ENCODE data around the gene APC2. TPM values are rescaled to one million over a fixed set of nuclear protein-coding genes. Genes with fewer than 3 reads are reported as not detected.

The APC2 gene
- total RNA-seq, 2 experiments from 2014 or later = 0.02 to 0.10 TPM

DNA sequence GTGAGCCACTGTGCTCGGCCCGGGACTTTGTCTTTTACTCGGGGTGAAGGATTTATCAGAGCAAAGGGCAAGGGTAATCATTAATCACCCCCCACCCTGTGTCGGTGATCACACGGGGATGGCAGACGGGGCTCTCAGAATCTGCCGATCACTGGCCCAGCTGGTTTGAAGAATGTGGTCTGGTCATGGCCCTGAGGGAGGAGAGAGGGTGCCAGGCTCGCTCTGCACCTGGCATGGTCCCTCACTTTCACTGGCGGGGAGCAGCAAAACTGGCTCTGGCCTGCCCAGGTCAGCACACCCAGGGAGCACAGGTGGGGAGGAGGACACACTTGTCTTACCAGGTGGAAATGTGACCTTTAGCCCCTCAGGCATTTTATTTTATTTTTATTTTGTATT lies 51.3 kb downstream of the APC2 start:
- POLR2A ChIA-PET = no interaction called here

DNA sequence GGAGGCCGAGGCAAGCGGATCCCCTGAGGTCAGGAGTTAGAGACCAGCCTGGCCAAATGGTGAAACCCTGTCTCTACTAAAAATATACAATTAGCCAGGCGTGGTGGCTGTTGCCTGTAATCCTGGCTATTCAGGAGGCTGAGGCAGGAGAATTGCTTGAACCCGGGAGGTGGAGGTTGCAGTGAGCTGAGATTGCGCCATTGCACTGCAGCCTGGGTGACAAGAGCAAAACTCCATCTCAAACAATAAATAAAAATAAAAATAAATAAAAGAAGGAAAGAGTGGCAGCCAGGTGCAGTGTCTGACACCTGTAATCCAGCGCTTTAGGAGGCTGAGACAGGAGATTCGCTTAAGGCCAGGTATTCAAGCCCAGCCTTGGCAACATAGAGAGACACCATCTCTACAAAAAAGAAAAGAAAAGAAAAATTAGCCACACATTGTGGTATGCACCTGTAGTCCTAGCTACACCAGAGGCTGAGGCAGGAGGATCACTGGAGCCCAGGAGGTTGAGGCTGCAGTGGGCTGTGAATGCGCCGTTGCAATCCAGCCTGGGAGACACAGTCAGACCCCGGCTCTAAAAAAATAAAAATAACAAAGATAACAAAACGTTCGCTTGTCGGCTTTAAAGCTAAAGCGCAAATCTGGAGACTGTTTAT lies 52.6 kb downstream of the APC2 start:
- POLR2A ChIA-PET = no interaction called here

More for the DNA sequence above, 51.3 kb downstream of the APC2 start:
- H3K27ac Mint-ChIP-seq = no peak overlapping the region
- no peaks in the 10 kb centered on the region for H3K9me3 Mint-ChIP-seq
- peaks cover 13% of the 10 kb centered on the region for H3K27me3 Mint-ChIP-seq
- no peaks in the 10 kb centered on the region for H3K36me3 Mint-ChIP-seq (ENCODE audit: low read depth)
- H3K4me3 Mint-ChIP-seq = no peak overlapping the region
- peaks cover 2% of the 10 kb centered on the region for H3K4me1 Mint-ChIP-seq
- CTCF ChIA-PET = interaction anchor here (2.5 kb wide), 1 partner anchor 10 kb away, joined by 8 read pairs; the partner anchor contains the start of genes PCSK4 and REEP6
- no peak for DNase-seq

DNA sequence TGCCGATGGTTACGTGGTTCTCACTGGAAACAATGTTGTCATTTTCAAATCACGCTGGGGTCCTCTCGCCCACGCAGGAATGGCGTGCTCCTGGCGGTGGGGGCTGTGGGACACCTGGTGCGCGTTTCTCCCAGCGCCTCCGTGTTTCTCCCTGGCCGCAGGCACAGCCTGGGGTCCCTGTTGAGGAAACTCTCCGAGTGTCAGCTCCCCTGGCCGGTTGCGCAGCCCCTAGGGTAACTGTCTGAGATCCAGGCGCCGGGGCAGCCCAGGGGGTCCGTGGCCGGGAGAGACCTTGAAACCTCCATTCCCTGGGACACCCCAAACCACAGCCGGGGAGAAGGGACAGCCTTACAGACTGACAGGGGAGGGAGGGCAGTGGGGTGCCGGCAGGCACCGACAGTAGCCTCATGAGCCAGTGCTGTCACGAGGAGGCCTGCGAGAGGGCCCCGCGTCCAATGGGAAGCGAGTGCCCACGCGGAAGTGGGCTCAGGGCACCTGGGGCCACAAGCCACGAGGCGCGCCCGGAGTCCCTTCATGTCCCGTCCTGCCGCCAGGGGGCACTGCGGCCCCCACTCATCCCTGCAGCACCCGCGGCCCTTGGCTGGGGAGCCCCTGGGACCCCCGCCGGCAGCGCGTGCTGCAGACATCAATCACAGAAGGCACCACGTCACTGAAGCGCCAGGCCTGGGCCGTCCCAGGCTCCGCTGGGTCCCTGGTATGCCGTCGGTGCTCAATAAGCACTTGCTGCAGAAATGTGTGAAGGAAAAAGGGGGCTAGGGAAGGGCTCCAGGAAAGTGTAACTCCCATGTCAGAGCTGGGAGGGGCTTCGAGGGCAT lies 53.4 kb downstream of the APC2 start:
- no peaks in the 10 kb centered on the region for H3K36me3 Mint-ChIP-seq (ENCODE audit: low read depth)
- H3K4me3 Mint-ChIP-seq = no peak overlapping the region
- peak; percentile 63 for DNase-seq
- H3K9me3 Mint-ChIP-seq = no peaks in the 10 kb centered on the region
- POLR2A ChIA-PET = no interaction called here
- no peak overlapping the region for H3K27ac Mint-ChIP-seq
- CTCF ChIA-PET = interaction anchor here (0.9 to 2.5 kb wide), 3 partner anchors 8 to 323 kb away, joined by 3 to 8 read pairs (median 3); partner anchors contain the start of genes PCSK4 and REEP6
- H3K4me1 Mint-ChIP-seq = peaks cover 9% of the 10 kb centered on the region
- H3K27me3 Mint-ChIP-seq = peaks cover 15% of the 10 kb centered on the region

More for the DNA sequence above, 52.6 kb downstream of the APC2 start:
- Mint-ChIP-seq H3K4me1 (peaks cover 4% of the 10 kb centered on the region), H3K27ac (no peak overlapping the region), H3K27me3 (peaks cover 13% of the 10 kb centered on the region), H3K9me3 (no peaks in the 10 kb centered on the region), H3K36me3 (ENCODE audit: low read depth) (no peaks in the 10 kb centered on the region), H3K4me3 (no peak overlapping the region)
- no peak for DNase-seq
- CTCF ChIA-PET = interaction anchor here (2.5 kb wide), 1 partner anchor 11 kb away, joined by 8 read pairs; the partner anchor contains the start of genes PCSK4 and REEP6

DNA sequence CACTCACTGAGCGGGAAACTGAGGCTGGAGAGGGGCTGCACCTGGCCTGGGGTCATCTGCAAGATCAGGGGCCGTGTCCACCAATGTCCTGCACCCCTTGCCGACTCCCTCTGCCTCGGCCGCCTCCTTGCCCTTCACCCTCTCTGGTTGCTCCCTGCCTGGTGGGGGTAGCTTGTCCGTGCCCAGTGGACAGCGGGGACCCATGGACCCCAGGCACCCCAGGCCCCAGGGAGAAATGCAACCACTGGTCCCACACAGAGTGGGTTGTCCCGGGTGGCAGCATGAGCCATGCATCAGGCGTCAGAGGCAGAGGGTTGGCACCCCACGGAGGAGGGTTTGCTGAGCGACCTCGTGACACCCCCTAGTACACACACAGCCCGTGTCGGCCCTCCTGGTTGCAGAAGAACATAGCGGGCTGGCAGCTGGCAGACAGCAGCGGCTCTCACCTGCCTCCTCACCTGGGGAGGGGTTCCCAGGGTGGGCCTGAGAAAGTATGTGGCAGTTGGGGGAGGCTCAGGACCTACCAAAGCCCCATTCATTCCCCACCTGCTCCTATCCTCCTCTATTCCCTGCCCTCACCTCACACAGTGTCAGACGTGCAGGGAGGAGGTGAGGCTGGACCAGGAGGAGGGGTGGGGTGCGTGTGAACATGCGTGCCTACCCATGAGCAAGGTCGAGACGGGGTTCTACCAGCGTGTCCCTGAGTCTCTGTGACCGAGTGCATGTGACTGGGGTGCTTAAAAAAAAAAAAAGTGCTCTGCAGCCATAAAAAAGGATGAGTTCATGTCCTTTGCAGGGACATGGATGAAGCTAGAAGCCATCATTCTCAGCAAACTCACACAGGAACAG lies 54.2 kb downstream of the APC2 start:
- Mint-ChIP-seq H3K9me3 (no peaks in the 10 kb centered on the region), H3K4me3 (no peak overlapping the region), H3K27ac (no peak overlapping the region), H3K4me1 (peaks cover 10% of the 10 kb centered on the region), H3K27me3 (peaks cover 18% of the 10 kb centered on the region), H3K36me3 (ENCODE audit: low read depth) (no peaks in the 10 kb centered on the region)
- no peak for DNase-seq
- ChIA-PET POLR2A (no interaction called here), CTCF (interaction anchor here (0.9 to 1.2 kb wide), 2 partner anchors 9 to 322 kb away, joined by 3 read pairs; no protein-coding TSS in a partner anchor)

DNA sequence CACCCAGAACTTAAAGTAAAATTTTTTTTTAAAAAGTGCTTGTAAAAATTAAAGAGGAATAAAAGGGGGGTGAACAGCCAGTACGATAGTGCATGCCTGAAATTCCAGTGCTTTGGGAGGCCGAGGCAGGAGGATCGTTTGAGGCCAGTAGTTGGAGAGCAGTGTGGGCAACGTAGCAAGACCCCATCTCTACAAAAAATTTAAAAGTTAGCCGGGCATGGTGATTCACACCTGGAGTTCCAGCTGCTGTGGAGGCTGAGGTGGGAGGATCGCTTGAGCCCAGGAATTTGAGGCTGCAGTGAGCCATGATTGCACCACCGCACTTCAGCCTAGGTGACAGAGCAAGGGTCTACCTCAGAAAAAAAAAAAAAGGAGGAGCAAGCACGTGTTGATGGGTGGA lies 55.1 kb downstream of the APC2 start:
- H3K36me3 Mint-ChIP-seq (ENCODE audit: low read depth) = no peaks in the 10 kb centered on the region
- DNase-seq = no peak
- H3K4me3 Mint-ChIP-seq = no peak overlapping the region
- peaks cover 10% of the 10 kb centered on the region for H3K4me1 Mint-ChIP-seq
- POLR2A ChIA-PET = no interaction called here
- H3K9me3 Mint-ChIP-seq = no peaks in the 10 kb centered on the region
- H3K27me3 Mint-ChIP-seq = peaks cover 24% of the 10 kb centered on the region
- H3K27ac Mint-ChIP-seq = no peak overlapping the region
- CTCF ChIA-PET = no interaction called here

DNA sequence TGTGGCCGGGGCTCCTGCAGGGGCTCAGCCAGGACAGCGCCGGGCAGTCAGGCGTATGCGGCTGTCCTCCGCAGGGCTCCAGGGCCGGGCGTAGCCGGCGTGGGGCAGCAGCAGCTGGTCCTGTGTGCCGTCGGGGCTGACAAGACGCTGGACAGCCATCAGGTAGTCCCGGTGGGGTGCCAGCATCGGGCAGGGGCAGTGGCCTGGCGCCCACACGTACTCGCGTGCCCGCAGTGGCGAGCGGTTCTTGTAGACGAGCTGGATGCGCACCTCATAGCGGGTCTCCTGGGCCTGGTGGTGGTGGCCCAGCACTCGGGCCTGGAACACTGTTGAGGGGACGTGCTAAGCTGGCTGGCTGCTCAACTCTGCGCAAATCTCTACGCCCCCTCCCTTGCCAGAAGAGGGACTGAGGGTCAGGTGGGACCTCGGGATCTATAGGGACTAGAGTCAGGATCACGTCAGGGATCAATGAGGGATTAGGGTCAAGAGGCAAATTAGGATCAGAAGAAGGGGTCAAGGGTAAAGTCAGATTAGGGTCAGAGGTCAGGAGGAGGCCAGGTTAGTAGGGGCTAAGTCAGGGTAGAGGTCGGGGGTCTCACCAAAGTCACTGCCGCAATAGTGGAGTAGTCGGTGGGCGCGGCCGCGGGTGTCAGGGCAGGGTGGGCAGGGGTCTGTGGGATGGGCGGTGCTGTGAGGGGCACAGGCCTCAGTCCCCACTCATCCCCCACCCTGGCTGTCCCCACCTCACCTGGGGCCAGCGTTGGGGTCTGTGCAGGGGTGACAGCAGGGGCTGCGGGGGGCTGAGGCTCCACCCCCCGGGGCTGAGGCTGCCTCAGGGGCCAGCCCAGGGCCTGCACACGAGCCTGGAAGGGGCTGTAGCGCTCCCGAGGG lies 56.3 kb downstream of the APC2 start:
- no peak for DNase-seq
- H3K9me3 Mint-ChIP-seq = no peaks in the 10 kb centered on the region
- H3K27me3 Mint-ChIP-seq = peaks cover 32% of the 10 kb centered on the region
- POLR2A ChIA-PET = no interaction called here
- CTCF ChIA-PET = interaction anchor here (1.0 kb wide), 1 partner anchor 63 kb away, joined by 4 read pairs; no protein-coding TSS in a partner anchor
- H3K4me1 Mint-ChIP-seq = peaks cover 12% of the 10 kb centered on the region
- no peaks in the 10 kb centered on the region for H3K36me3 Mint-ChIP-seq (ENCODE audit: low read depth)
- H3K4me3 Mint-ChIP-seq = no peak overlapping the region
- H3K27ac Mint-ChIP-seq = no peak overlapping the region

DNA sequence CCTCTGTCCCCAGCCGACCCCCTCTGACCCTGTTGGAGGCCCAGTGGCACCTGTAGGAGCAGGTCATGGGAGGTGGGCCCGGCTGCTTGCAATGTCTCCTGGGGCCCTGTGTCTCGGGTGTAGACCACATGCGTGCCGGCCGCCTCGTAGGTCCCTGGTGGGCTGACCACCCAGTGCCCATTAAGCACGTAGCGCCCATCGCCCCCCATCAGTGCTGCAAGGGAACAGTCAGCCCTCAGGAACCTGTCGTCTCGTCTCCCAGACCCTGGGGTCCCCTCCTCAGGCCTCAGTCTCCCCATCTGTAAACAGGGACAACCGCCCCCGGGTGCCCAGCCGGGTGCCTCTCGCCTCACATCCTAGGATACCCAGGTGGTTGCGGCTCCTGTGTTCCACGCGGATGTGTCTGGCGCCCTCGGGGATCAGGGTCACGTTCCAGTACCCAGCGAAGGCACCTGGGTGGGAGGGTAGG lies 57.3 kb downstream of the APC2 start:
- peaks cover 34% of the 10 kb centered on the region for H3K27me3 Mint-ChIP-seq
- H3K27ac Mint-ChIP-seq = no peak overlapping the region
- DNase-seq = no peak
- no peaks in the 10 kb centered on the region for H3K9me3 Mint-ChIP-seq
- ChIA-PET CTCF (interaction anchor here (0.6 kb wide), 1 partner anchor 569 kb away, joined by 3 read pairs; no protein-coding TSS in a partner anchor), POLR2A (no interaction called here)
- H3K4me3 Mint-ChIP-seq = no peak overlapping the region
- no peaks in the 10 kb centered on the region for H3K36me3 Mint-ChIP-seq (ENCODE audit: low read depth)
- H3K4me1 Mint-ChIP-seq = peaks cover 14% of the 10 kb centered on the region

DNA sequence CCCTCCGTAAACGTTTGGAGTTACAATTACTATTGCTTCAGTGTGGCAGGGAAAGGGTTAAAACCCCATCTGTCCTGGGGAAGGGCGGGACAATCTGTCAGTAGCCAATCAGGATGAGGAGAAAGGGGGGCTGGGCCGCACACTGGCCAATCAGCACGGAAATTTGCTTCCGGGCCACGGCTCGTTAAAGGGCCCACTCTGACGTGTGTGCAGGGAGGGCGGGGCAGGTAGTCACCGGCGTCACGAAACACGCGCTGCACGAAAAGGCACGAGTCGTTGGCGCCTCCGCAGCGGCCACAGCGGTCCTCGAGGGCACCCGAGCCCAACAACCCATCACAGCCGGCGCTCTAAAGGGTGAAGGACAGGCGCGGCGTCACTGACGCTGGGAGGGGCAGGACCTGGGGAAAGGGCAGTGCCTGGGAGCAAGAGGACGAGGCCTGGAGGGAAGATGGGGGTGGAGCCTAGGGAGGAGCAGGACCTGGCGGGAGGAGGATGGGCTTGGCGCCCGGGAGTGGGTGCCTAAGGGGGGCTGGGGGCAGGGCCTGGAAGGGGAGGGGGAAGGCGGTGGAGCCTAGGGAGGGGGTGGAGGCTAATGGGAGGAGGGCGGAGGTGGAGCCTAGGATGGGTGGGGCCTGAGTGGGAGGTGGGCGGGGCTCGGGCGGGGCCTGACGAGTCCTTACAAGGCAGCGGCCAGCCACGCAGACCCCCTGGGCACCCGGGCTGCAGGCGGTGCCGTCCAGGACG lies 58.0 kb downstream of the APC2 start:
- Mint-ChIP-seq H3K9me3 (no peaks in the 10 kb centered on the region), H3K4me3 (peak overlapping the region; percentile 77), H3K36me3 (ENCODE audit: low read depth) (no peaks in the 10 kb centered on the region), H3K27me3 (peaks cover 32% of the 10 kb centered on the region), H3K27ac (peak overlapping the region; percentile 93), H3K4me1 (peaks cover 19% of the 10 kb centered on the region)
- CTCF ChIA-PET = interaction anchor here (0.6 kb wide), 1 partner anchor 570 kb away, joined by 3 read pairs; no protein-coding TSS in a partner anchor
- DNase-seq = peak; percentile 88
- POLR2A ChIA-PET = no interaction called here

DNA sequence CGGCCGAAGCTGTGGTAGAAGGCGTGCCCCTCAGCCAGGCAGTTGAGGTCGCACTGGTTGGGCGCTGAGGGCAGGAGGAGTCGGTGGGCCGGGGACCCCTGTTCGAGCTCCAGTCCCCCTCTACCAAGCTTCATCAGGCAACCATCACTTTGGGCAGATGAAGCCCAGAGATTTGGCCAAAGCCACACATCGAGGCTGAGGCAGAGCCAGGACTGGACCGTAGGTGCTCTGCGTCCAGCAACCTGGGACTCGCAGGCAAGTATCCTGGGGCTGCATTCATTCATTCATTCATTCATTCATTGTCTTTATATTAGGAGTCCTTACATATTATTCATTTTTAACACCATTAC lies 58.6 kb downstream of the APC2 start:
- Mint-ChIP-seq H3K9me3 (no peaks in the 10 kb centered on the region), H3K36me3 (ENCODE audit: low read depth) (no peaks in the 10 kb centered on the region), H3K27ac (no peak overlapping the region), H3K4me1 (peaks cover 18% of the 10 kb centered on the region), H3K4me3 (no peak overlapping the region), H3K27me3 (peaks cover 30% of the 10 kb centered on the region)
- ChIA-PET POLR2A (no interaction called here), CTCF (no interaction called here)
- DNase-seq = no peak

DNA sequence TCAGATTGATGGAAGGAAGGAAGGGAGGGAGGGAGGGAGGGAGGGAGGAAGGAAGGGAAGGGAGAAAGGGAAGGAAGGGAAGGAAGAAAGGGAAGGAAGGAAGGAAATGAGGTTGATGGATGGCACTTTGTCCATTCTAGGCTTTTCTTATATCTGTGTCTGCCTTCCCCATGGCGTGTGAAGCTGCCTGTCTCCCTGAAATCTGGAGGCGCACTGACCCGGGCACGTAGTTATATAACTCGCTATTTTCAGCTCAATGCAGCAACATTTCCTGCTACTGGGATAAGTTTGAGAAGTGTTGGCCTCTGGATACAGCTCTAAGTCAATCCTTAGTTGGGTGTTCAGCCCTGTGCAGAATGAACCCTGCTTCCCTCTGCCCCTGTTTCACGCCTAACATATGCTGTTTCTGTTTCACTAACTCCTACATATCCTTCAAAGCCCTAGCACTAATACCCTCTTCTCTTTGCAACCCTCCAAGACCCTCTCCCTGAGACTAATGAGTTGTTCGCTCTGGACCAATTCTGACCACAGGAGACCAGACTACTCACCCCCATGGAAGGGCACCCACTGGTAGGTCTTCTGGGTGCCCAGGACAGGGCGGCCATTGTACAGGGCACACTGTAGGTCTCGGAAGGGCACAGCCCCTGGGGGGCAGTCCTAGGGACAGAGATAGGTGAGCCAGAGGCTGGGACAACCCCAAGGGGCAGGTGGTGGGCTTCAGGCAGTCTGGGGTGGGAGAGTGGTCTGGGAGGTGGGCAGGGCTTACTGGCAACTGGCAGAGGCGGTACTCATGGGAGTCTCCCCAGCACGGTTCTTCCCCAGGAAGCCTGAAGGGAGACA lies 59.9 kb downstream of the APC2 start:
- Mint-ChIP-seq H3K36me3 (ENCODE audit: low read depth) (no peaks in the 10 kb centered on the region), H3K27me3 (peaks cover 23% of the 10 kb centered on the region), H3K4me1 (peaks cover 18% of the 10 kb centered on the region), H3K4me3 (no peak overlapping the region), H3K27ac (no peak overlapping the region), H3K9me3 (no peaks in the 10 kb centered on the region)
- POLR2A ChIA-PET = no interaction called here
- CTCF ChIA-PET = no interaction called here
- DNase-seq = no peak

DNA sequence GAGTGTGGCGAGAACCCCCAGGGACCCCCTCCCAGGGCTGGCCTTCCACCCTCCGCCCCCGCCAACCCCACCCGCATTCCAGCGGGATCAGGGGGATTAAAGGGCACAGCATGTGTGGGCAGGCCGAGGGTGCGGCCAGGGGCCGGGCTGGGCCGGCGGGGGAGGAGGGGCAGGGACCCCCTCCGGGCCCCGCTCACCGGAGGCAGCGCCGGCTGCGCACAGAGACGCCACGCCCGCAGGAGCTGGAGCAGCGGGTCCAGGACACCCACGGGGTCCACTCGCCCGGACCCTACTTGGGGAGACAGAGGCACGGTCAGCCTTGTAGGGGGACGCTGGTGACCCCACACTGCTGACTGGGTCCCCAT lies 60.5 kb downstream of the APC2 start:
- Mint-ChIP-seq H3K27me3 (peaks cover 23% of the 10 kb centered on the region), H3K36me3 (ENCODE audit: low read depth) (no peaks in the 10 kb centered on the region), H3K27ac (no peak overlapping the region), H3K4me3 (no peak overlapping the region), H3K9me3 (no peaks in the 10 kb centered on the region), H3K4me1 (peaks cover 18% of the 10 kb centered on the region)
- no peak for DNase-seq
- POLR2A ChIA-PET = no interaction called here
- CTCF ChIA-PET = no interaction called here
